ENCODE results near the gene CEACAM16.

Gene CEACAM16

GRCh38 chr19:44744871-44745332 lies 46.0 kb downstream of the CEACAM16 start:
- no peak for TF ChIP-seq CTCF (IDR thresholded peaks at IDR 0.05)

GRCh38 chr19:44745341-44745831 lies 46.4 kb downstream of the CEACAM16 start:
- TF ChIP-seq CTCF (IDR thresholded peaks at IDR 0.05): no peak

DNA sequence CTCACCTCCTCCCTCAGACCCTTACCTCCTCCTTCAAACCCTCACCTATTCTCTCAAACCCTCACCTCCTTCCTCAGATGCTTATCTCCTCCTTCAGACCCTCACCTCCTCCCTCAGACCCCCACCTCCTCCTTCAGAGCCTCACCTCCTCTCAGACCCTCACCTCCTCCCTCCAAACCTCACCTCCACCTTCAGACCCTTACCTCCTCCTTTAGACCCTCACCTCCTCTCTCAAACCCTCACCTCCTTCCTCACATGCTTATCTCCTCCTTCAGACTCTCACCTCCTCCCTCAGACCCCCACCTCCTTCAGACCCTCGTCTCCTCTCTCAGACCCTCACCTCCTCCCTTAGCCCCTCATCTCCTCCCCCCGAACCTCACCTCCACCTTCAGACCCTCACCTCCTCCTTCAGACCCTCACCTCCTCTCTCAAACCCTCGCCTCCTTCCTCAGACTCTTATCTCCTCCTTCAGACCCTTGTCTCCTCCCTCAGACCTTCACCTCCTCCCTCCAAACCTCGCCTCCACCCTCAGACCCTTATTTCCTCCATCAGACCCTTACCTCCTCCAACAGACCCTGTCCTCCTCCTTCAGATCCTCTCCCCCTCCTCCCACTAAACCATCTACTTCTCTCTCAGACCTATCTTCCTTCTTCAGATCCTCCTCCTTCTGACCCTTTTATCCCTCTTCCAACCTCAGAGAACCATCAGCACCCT lies 47.1 kb downstream of the CEACAM16 start:
- TF ChIP-seq CTCF (IDR thresholded peaks at IDR 0.05): no peak

- no peak for TF ChIP-seq CTCF (IDR thresholded peaks at IDR 0.05)
These were observed 47.6 kb downstream of the CEACAM16 start for GRCh38 chr19:44746616-44746945.

- TF ChIP-seq CTCF (IDR thresholded peaks at IDR 0.05): no peak
These were observed 48.2 kb downstream of the CEACAM16 start for GRCh38 chr19:44746946-44747738.

DNA sequence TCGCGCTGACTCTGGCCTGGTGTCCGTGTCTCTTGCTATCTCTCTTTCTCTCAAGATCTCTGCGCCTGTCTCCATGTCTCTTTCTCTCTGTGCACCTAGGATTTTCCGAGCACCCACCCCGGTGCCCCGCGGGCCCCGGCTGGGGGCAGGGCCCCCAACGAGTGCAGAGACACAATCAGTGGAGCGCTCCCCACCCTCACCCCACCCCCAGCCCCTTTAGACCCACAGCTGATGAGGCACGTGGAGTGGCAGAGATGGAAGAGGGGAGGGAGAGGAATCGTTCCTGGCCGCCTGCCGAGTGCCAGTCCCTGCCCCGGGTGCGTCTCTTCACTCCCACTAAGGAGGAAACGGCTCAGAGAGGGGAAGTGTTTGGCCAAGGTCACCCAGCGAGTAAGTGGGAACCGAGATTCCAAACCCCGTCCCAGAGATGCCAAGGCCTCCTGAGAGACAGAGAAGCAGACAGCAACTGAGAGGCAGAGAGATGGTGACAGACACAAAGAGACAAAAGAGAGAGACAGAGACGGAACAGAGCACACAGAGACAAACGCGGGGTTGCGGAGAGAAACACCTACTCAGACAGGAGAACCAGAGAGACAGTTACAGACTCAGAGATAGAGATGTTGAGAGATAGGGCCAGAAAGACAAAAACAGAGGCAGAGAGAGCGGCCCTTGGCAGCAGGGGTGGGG lies 48.9 kb downstream of the CEACAM16 start:
- TF ChIP-seq CTCF (IDR thresholded peaks at IDR 0.05): no peak

DNA sequence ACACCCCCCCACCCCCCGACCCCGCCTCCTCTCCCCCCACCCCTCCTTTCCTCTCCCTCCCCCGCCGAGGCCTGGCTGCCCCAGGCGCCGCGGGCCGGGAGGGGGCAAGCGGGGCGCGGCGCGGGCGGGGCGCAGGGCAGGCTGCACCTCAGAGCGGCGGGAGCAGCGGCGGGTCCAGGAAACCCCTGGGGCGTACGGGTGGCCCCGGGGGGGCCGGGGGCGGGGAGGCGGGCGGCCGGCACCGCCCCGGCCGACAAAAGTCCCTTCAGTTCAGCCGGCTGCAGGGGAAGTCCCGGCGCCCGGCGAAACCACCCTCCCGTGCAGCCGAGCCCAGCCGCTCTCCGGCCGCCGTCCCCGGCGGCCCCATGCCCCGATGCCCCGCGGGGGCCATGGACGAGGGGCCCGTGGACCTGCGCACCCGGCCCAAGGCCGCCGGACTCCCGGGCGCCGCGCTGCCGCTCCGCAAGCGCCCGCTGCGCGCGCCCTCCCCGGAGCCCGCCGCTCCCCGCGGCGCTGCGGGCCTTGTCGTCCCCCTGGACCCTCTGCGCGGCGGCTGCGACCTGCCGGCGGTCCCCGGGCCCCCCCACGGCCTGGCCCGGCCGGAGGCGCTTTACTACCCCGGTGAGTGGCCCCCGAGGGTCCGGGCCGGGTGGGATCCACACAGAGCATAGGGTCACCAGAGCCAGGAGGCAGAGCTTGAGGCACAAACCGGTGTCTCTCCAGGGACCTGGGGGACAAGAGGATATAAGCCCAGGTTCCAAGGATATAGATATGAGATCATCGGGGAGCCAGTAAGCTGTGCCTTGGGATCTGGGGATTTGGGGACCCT lies 49.7 kb downstream of the CEACAM16 start, which contains the start of gene BCL3:
Gene BCL3, plus strand, starts transcription at position 283 of the 829 bp plus-strand sequence. Its CDS starts 83 bp downstream, at position 366.
- TF ChIP-seq CTCF (IDR thresholded peaks at IDR 0.05): no peak

Data from LNCAP (cell line).